ENCODE results near the gene CELF2.

Gene CELF2

DNA sequence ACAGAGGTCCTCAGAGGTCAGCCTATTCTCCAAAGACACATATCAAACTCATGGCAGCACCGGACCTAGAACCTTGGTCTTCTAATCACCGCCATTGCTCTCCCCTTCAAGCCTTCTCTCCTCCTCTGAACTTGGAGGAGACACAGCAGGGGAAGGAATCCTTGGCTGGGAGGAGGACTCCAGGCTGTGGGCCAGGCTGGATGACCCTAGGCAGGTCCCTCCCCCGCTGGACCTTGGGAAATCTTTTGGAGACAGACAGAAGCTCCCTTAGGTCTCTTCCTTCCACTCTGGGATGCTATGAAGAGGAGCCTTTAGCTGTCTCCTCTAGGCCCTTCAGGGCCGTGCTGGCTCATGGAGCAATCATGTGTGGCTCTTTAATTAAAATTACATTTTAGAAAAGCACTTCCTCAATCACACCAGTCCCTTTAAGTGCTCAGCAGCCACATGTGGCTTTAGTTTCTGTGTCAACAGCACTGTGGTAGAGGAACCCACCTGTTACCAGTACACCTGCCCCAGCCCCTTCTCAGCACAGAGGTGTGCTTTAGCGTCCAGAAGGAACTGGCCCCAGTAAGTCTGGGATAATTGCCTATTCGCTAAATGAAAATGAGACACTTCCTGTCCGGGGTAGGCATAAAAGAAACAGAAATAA lies 238.2 kb downstream of the CELF2 start:
- DNase-seq: no peak

DNA sequence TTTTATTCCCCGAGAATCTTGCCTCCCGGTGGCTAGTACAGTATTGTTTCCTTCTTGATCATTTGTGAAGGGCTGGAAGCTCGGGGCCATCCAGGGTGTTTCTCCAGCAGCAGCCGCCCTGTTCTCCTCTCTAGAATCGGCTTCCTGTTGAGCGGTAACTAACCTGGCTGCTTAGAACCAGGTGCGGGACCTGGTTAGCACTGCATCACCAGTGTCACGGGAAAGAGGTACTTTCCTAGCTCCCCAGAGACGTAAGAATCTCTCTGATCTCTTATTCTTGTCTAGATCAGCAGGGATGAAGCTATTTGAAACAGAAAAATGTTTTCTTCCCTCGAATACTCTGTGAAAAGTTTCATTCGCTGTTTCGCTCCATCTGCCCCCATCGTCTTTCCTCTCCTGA lies 239.2 kb downstream of the CELF2 start:
- no peak for DNase-seq

DNA sequence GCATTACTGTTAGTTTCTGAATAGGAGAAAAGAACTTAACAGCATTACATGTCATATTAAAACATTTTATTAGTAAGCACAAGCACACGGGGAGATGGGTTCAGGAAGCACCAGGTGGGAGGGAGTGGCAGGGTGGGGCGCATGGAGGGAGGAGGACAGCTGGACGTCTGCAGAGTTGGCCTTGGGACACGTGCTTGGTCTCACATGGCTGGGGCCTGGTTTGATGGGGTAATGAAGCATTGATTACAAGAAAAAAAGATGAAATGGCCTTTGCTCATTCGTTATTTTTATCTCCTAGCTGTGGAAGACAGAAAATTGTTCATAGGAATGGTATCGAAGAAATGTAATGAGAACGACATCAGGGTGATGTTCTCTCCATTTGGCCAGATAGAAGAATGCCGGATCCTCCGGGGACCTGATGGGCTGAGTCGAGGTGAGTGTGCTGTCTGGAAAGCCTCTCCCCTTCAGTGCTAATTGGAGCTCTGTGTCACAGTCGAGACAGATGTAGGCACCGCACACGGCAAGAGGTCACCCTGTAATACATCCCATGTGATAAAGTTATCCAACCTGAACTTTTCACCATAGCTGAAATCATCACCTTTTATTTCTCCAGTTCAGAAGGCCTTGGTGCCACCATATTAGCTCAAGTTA lies 239.9 kb downstream of the CELF2 start:
- no peak for DNase-seq

DNA sequence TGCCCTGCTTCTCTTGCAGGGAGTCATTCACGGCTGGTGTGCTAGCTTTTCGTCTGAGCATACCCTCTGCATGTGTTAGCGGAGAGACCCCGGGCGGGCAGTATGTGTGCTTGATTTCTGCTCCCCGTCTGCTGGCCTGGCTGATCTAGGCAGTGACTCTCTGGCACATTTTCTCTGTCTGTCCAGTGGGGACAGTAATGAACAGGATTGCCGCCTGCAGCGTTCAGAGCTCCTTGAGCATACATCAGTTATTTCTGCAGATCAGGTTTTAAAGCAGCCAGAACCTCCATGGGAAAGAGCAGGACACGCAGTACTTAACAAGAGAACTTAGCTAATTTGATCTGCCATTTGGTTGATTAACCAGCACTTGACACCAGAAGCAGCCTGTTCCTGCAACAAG lies 242.5 kb downstream of the CELF2 start:
- DNase-seq: no peak

DNA sequence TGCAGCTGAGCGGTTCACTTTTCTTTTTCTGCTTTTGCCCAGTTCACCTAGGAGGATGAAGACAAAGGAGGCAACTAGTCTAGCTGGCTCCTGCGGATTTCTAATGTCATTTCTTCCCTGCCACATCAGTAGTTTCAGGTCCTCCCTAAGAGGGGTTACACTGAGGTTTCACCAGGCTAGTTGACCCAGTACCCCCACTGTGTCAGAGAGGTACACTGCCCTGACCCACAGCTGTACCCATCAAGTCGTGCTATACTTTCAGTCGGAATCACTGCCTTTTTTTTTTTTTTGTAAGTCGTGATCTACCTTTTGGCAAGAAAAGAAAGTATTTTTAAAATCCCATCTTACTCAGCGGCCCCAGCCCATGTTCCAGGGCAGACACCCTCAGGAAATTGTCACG lies 243.5 kb downstream of the CELF2 start:
- DNase-seq: no peak

DNA sequence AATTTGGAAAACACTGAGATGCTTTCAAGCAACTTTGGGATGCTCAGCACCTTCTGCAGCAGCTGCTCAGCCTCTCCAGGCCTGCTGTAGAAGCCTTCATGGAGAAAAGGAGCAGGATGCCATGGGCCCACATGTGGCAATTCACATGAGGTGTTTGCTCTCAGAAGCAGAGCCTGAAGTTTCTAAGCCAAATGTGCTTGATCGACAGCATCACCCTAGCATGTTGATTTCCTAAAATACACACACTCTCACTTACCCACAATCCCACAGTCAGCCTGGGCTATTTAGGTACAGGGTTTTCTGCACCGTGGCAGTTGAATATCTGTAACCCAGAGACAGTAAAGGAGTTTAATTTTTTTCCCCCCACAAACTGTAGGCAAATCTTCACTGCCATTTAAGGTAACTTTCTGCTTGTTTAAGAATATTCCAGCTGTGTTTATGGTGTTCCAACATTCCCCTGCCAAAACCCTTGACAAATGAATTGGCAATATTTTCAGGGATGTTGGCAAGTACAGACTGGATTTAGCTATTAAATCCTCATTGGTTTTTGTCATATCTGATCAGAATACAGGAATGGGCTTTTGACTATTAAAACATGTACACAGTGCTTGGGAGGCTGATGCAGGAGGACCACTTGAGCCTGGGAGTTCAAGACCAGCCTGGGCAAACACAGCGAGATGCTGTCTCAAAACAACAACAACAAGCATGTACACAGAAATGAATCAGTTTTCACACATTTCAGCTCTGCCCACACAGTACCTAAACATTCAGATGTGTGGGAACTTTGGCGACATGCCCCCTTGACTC lies 244.2 kb downstream of the CELF2 start:
- no peak for DNase-seq

DNA sequence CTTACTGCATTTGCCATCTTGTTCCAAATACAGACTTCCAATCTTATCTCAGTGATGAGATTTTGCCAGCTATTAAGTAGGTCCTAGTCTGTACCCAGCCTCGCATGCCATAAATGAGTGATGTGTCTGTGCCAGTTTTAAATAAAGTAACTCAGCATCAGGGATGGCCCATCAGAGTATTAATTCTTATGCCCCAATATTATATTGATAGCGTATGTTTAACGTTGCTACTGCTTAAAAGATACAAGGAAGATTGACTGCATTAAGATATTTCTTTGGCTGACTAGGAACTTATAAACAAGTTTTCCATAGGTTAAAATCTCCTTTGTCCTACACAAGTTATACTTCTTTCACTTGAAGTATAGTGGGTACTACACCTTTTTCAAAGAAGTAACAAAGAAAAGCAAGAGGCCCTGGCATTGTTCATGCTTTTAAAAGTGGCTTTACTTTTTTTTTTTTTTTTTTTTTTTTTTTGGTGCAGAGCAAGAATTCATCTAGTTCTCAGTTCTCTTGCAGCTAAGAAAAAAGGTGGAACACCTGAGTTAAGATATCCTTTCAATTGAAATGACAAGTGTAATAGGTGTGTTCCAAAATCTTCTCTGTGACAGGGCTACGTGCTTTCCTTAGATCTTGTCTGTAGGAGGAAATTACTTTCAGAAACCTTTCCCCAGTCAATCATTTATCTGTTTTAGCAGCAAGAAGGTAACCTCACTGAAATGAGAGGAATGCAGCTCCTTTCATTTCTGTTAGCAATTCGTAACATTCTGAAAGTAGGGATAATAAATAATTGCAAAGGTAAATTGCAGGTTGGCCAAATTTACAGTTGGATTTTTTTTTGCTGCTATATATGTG lies 245.0 kb downstream of the CELF2 start:
- no peak for DNase-seq

DNA sequence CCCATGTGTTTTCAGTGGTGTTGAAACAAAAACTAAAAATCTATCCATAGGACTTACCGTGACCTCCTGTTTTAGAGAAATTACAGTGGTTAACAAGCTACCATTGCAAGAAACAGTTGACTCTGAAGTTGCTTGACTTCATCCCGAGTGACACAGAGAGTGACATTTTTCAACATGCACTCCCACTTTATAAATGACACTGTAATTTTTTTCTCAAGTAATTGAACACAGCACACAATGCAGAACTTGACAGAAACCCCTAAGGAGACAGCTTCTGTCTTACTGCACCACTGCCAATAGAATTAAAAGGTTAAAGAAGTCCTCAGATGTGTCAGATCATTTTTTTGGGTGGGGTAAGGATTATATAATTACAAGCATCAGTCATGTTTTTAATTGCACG lies 246.1 kb downstream of the CELF2 start:
- no peak for DNase-seq

DNA sequence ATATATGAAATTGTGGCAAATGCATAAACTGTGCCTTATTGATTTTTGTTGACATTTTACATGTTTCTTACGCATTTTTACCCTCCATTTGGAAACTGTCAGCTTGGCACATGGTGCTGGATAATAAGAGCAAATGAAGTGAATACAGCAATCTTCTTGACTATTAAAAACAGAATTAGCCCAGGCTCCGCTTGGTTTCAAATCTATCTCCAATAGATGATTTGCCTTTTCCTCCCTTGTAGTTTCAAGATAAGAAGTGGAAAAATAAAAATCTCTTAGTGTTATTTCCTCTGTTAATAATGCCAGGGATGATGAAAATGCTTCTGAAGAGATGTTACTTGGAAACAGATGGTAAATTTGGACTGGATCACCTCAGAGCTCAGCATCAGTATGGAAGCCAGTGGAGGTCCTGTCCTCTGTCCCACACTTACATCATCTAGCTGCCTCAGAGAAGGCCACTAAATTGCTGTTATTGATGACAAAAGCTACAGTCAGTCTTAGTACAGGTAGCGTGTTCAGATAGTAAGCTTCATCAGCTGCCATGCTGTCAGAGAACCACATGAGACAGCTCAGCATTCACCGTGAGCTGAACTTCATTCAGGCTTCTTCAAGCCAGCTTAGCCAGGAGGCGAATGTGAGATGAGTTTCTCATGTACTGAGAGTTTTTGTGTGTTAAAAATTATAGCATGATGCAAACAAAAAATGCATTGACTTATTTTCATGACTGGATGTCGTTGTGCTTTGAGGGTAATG lies 246.8 kb downstream of the CELF2 start:
- DNase-seq: no peak

DNA sequence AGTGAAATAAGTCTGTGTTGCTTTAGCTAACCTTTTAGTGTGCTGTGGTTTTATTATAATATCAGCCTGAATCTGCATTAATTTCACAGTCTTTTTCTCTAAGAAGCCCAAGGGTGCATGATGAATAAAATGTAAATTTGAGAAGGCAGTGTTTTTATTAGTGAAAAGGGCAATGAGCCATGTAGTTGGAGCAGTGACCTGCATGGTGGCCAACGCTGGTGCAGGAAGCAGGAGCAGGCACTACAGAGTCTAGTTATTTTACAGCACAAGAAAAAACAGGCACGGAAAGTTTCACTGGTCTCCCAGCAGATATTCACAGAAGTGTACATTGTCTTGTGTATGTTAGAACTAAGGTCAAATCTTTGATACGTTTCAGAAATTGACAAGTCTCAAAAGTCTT lies 247.8 kb downstream of the CELF2 start:
- no peak for DNase-seq

DNA sequence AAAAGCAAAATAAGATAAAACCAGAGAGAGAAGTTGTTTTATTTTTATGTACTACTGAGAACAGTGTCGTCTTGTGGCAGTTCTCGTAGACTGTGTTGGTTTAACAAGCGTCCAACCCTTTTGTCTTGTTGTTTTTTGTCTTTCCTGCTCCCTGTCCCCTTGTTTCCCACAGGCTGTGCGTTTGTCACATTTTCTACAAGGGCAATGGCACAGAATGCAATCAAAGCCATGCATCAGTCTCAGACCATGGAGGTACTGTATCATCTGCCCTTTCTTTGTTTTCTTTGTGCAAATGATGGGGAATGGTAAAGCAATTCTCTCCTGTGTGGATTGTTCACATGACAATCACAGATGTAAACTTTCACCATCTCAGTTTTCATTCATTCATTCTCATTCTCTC lies 248.8 kb downstream of the CELF2 start:
- DNase-seq: no peak

DNA sequence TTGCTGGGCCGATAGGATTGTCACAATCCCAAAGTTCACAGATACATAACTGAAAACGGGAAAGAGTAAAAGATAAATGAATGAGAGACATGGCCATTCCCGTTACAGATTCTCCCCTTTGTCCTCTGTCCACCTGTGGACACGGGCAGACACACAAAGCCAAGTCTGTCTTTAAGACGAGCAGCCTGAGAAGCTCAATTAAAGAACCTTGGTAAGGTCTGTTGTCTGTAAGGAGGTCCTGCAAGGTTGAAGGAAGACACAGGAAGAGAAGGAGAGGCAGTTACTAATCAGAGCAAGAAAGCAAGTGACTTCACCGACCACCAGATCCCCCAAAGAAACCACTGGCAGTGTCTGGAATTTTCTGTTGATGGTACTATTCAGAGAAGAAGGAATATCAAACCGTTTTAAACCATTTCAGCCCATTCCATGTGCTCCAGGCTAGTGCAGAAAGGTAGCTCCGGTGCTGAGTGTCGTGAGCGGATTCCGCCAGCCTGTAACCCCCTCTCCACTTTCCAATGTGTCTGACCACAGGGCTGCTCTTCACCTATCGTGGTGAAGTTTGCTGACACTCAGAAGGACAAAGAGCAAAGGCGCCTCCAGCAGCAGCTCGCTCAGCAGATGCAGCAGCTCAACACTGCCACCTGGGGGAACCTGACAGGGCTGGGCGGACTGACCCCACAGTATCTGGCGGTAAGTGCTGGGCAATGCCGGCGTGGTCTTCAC lies 252.6 kb downstream of the CELF2 start:
- DNase-seq: peak; percentile 77

DNA sequence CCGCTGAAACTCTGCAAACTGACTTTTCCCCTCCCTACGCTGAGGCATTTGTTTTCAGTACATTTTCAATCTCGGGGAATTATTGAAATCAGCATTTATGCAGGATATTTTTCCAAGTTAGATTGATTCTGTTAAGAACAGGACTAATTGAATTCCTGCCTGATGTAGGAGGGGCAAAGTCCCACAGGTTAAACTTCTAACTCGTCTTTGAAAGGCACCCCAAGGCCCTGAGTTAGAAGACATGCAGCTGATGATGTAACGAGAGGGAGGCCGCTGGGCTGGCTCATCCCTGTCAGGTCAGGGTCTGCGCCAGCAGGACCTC lies 253.1 kb downstream of the CELF2 start:
- no peak for DNase-seq

DNA sequence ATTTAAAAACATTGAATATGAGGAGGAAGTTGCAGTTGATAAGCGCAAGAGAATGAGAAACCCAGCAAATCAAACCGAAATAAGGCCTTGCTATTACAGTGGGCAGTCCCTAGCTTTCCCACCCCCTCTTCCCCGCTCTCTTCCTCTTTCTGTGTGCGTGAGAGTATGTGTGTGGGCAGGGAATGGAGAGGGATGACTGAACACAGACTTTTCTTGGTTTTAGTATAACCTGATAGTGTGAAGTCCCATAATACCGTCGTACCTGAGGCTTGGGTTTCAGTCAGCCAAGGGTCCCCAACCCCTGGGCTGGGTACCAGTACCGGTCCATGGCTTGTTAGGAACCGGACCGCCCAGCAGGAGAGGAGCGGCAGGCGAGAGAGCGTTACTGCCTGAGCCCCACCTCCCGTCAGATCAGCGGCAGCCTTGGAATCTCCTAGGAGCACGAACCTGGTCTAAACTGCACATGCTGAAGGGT lies 255.3 kb downstream of the CELF2 start:
- DNase-seq: no peak

DNA sequence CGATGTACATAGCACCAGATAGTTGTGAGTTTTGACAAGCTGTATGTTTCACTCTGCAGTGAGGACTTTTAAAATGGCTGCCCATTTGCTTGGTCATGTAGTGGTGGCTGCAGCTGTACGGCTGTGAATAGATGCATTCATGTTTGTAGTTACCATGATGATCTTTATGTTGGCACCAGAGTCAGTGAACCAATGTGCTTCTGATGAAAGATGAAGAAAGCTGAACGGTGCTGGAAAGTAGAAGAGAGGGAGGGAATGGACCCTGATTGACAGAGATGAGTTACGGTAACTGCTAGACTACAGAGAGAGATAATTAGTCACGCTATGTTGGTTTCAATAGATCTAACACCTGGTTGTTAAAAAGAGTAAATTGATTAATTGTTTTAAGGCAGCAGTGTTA lies 256.8 kb downstream of the CELF2 start:
- DNase-seq: no peak

DNA sequence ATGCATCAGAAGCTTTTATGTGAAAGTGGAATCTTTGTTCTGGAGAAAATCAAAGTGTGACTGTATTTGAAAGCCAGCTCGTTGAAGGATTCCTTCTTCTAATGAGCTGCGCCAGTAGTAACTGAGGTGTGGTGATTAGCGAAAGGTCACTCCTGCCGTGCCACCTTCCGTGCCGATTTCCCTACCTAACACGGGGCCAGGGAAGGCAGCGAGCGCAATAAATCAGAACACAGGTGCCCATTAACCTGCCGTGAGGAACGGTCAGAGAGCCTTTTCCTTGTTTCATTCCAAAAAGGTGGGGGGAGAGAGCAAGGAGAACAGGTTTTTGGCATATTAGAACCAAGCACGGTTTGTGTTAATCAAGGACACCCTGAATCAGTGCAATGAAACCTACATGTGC lies 258.0 kb downstream of the CELF2 start:
- no peak for DNase-seq

DNA sequence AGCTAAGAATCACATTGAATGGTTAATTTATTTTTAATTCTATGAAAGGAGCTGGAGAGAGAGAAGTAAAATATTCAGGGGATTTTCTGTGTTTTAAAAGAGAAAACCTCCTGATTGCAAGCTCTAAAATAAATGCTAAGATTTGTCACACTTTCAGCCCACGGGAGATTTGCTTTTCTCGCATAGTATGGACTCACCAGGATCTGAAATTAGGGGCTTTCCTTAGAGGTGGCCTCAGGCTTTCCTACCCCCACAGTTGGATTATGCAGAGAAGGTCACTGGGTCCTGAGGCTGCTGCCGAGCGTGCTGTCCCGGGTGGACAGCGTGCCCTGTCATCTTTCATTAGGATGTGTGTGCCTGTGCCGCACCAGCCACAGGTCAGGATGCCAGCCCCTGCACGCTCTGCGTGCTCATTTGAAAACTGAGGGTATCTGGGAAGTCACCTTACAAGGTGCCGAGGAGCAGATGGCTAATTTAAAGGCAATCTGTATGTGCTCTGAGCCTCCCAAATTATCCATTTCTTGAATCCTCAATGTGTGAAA lies 258.8 kb downstream of the CELF2 start:
- DNase-seq: no peak

DNA sequence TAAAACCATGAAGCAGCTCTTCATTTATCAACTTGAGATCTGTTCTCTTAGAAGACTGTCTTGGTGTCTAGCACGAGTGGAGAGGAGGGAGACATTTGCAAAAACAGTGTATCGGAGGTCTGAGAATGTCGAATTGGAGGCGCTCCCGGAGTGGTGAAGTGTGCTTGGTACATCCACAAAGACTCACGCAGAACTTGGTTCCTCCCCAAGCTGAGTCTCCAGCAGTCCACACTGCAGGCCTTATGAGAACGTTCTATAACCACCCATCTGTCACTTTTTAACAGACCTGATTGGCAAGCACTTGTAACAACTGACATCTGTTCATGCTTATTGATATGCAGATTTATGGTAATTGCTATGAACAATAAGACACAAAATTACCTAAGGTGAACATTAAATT lies 261.6 kb downstream of the CELF2 start:
- DNase-seq: no peak

DNA sequence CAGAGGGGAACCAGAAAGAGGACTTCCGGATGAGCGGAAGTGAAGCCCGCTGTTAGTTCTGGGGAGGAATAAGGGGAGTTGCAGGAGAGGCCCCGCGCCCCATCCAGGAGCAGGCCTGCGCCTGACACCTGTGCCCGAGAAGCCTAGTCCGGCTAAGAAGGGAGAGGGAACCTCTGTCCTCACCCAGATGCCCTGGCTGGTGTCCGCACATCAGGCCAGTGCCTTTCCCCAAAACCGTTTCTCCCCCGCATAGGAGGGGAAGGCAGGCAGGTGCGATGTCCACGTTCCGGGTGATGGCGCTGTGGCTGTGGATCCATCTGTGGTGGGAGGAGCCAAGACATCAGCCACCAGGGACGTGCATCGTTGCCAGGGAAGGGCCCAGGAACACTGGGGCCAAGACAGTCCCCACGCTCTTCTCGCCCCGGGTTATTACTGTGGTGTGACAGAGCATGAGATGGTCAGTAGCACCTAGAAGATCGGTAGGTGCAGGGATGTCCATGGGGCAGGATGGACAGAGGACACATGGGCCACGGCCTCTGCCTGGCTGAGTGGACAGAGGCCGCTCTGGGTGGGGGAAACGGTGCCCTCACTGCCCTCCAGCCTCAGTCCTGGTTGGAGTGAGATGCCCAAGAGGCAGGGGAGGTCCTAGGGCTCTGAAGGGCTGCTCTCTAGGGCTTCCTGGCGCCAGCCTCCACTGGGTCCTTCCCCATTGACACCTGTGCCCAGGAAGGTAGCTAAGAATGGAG lies 262.7 kb downstream of the CELF2 start:
- no peak for DNase-seq

DNA sequence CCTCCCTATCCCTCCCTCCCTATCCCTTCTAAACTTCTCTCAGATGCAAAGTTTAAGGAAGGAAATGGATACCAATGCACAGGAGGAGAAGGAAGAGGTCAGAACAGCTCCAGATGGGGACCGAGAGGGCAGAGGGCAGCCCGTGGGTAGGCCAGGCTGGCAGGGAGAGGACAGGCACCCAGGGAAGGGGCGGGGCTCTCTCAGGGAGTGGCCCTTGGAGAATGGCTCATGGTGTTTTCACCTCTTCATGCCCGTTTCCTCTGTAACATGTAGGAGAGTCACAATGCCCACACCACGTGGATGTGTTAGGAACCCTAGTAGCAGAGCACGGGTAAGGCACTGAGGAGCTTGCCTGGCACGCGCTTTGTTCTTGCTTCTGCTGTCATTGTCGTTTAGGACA lies 264.5 kb downstream of the CELF2 start:
- DNase-seq: no peak

DNA sequence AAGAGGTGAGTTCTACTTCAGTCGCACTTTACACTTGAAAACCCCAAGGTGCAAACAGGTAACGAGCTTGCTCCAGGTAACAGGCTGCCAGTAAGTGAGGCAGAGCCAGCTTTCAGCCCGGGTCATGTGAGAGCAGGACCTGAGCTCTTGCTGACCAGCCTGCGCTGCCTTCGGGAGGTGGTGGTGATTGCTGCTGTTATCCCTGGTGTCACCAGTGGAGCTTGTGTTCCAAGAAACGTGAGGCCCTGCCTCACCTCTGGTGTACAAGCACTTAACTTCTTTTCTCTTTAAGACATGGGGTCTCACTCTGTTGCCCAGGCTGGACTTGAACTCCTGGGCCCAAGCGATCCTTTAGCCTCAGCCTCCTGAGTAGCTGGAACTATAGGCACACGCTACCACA lies 265.0 kb downstream of the CELF2 start:
- DNase-seq: no peak

All from CD4-positive, alpha-beta T cell treated with Interleukin-6 for 4 hours (primary cell).